Spleen (tissue), 11 donors: ENCODE measurements around the gene TBX1. TPM values are rescaled to one million over a fixed set of nuclear protein-coding genes. Genes with fewer than 3 reads are reported as not detected.

Experiments
- DNase-seq: peaks from one replicate; pipeline ENCODE4 v3.0.0-alpha.2; 2020
- H3K27ac ChIP-seq, 8 donors: fragments of 200-600 bp; sonication (generic) in 7 of 8; 1 replicate in 4 of 8; 2 replicates in 4 of 8; pipeline versions ENCODE4 v1.5.0 to v1.8.0; 2016 to 2021; ENCODE audit warnings: inconsistent platforms in 4 of 8, mild to moderate bottlenecking in 4 of 8, moderate library complexity in 1 of 8
- H3K27me3 ChIP-seq, 7 donors: fragments of 200-600 bp; sonication (generic) in 6 of 7; replicated peaks in 1 of 7; 1 replicate in 4 of 7; 2 replicates in 3 of 7; pipeline versions ENCODE4 v1.5.0 to v1.8.0; 2016 to 2021; ENCODE audit warnings: inconsistent platforms in 3 of 7, mild to moderate bottlenecking in 1 of 7
- H3K36me3 ChIP-seq, 6 donors: fragments of 200-600 bp; sonication (generic) in 5 of 6; 1 replicate in 4 of 6; 2 replicates in 2 of 6; pipeline versions ENCODE4 v1.5.0 to v1.8.0; 2016 to 2021; ENCODE audit warnings: inconsistent platforms in 2 of 6
- H3K4me1 ChIP-seq, 6 donors: fragments of 200-600 bp; sonication (generic) in 5 of 6; 1 replicate in 3 of 6; 2 replicates in 3 of 6; pipeline versions ENCODE4 v1.5.0 to v1.8.0; 2016 to 2021; ENCODE audit warnings: inconsistent platforms in 3 of 6
- H3K4me3 ChIP-seq, 8 donors: fragments of 200-600 bp; sonication (generic) in 7 of 8; 1 replicate in 4 of 8; 2 replicates in 4 of 8; pipeline versions ENCODE4 v1.5.0 to v1.8.0; 2016 to 2021; ENCODE audit warnings: inconsistent platforms in 4 of 8, mild to moderate bottlenecking in 4 of 8, moderate library complexity in 2 of 8
- H3K9me3 ChIP-seq, 8 donors: fragments of 200-600 bp; sonication (generic) in 7 of 8; 1 replicate in 4 of 8; 2 replicates in 4 of 8; pipeline versions ENCODE4 v1.5.0 to v1.8.0; 2016 to 2021; ENCODE audit warnings: inconsistent platforms in 4 of 8
- CTCF ChIP-seq, 11 experiments: fragments of 200-600 bp in 7 of 11; fragments of 450-650 bp in 4 of 11; sonication (generic) in 4 of 11; IDR thresholded peaks in 8 of 11; conservative IDR thresholded peaks in 3 of 11; 1 replicate in 7 of 11; 2 replicates in 4 of 11; pipeline versions ENCODE4 v1.4.0 to v1.8.0; 2016 to 2021; ENCODE audit warnings: antibody characterized with exemption in 11 of 11, inconsistent platforms in 4 of 11, mild to moderate bottlenecking in 1 of 11
- POLR2A ChIP-seq, 3 donors: fragments of 450-650 bp; IDR thresholded peaks; one replicate each; pipeline ENCODE4 v1.5.1; 2017; ENCODE audit warnings: antibody characterized with exemption in 3 of 3, mild to moderate bottlenecking in 1 of 3
- POLR2AphosphoS5 ChIP-seq, 3 donors: sonication (generic); formaldehyde crosslinking; IDR thresholded peaks; one replicate each; pipeline ENCODE4 v1.5.1; 2017; ENCODE audit warnings: antibody characterized with exemption in 3 of 3
- WGBS, 5 donors: extraction: QIAGEN DNeasy Blood & Tissue Kit in 3 of 5; methylation state at CpG; one replicate each; pipeline versions ENCODE4 v1.1.5 to v1.1.7; 2013 to 2018; 5-methylcytosine and 5-hydroxymethylcytosine counted together
- intact Hi-C: fragments of 100-400 bp; cut with DNase I; formaldehyde crosslinking; loops from one replicate; pipeline ENCODE4 v1.15.0; 2023; ENCODE audit warnings: low total_unique reads
- polyA plus RNA-seq, 3 donors: library from polyadenylated mRNA; stranded (reverse); fragments of 200-250 nt; gene quantifications; one replicate each; pipeline ENCODE4 v1.2.1, GENCODE V29; 2013
- total RNA-seq, 7 donors: library from RNA; depleted of rRNA in 3 of 7; stranded (reverse); fragments of >200 nt in 3 of 7; fragmentation: NEBNext Ultra II Directional in 4 of 7; extraction: Animal tissue kit (Norgen Biotek cat#: 25700) in 4 of 7; gene quantifications; one replicate each; pipeline versions ENCODE4 v1.1.0 to v1.2.1, GENCODE V29; 2016 to 2021
- donor health status: healthy with polysubstance abuse.
- donor health status: DM: no; HTN: no; CAD: no; lungs with moderate emphysema.
- donor health status: DM: no; HTN: no; CAD: no.
- donor health status: Bipolar disorder and iron deficiency.
- donor health status: healthy.
- donor health status: DM: no; HTN: no; CAD: no.
- donor health status: DM: yes; HTN: yes; CAD: no.

Gene TBX1
- total and polyA plus RNA-seq, 10 donors: 0.17 to 10.5 (median 0.70) TPM

- 80 to 90% (median 84%) methylated on average over 11 of the region's 11 CpGs for WGBS, 5 donors
- no peak overlapping the region for H3K27ac ChIP-seq
- no peaks in the 10 kb centered on the region for H3K27me3 ChIP-seq
- peak; percentile 61 for DNase-seq
- no peaks in the 10 kb centered on the region for H3K9me3 ChIP-seq
- no peak overlapping the region for H3K4me3 ChIP-seq
- TF ChIP-seq POLR2A (IDR thresholded peaks at IDR 0.05) (no peak), CTCF (IDR thresholded peaks at IDR 0.05 in 8 of 11, conservative IDR thresholded peaks at IDR 0.05 in 3 of 11) (no peak), POLR2AphosphoS5 (IDR thresholded peaks at IDR 0.05) (no peak)
- peaks cover 0 to 63% (median 9%) of the 10 kb centered on the region in 6 donors for H3K36me3 ChIP-seq
- intact Hi-C loops: no loop called here
- H3K4me1 ChIP-seq: peaks cover 0 to 24% (median 7%) of the 10 kb centered on the region in 6 donors
These were observed 48.4 kb downstream of the TBX1 start for GRCh38 chr22:19808873-19809478.

- Histone ChIP-seq H3K27ac (no peak overlapping the region), H3K9me3 (no peaks in the 10 kb centered on the region), H3K4me3 (no peak overlapping the region), H3K4me1 (peaks cover 0 to 24% (median 7%) of the 10 kb centered on the region in 6 donors), H3K36me3 (peaks cover 0 to 61% (median 9%) of the 10 kb centered on the region in 6 donors), H3K27me3 (no peaks in the 10 kb centered on the region)
- WGBS, 5 donors: 93 to 100% (median 95%) methylated on average over 3 of the region's 3 CpGs
- intact Hi-C loops: no loop called here
- no peak for TF ChIP-seq CTCF (IDR thresholded peaks at IDR 0.05 in 8 of 11, conservative IDR thresholded peaks at IDR 0.05 in 3 of 11)
- no peak for TF ChIP-seq POLR2AphosphoS5 (IDR thresholded peaks at IDR 0.05)
- TF ChIP-seq POLR2A (IDR thresholded peaks at IDR 0.05): no peak
- peak; percentile 32 for DNase-seq
These were observed 49.2 kb downstream of the TBX1 start for GRCh38 chr22:19809741-19810140.

GRCh38 chr22:19810381-19811201, 50.0 kb downstream of the TBX1 start:
- H3K27ac ChIP-seq: no peak overlapping the region
- TF ChIP-seq POLR2AphosphoS5 (IDR thresholded peaks at IDR 0.05) (no peak), CTCF (IDR thresholded peaks at IDR 0.05 in 8 of 11, conservative IDR thresholded peaks at IDR 0.05 in 3 of 11) (no peak), POLR2A (IDR thresholded peaks at IDR 0.05) (no peak)
- peaks cover 0 to 19% (median 7%) of the 10 kb centered on the region in 6 donors for H3K4me1 ChIP-seq
- peaks cover 0 to 52% (median 9%) of the 10 kb centered on the region in 6 donors for H3K36me3 ChIP-seq
- H3K9me3 ChIP-seq: no peaks in the 10 kb centered on the region
- no peaks in the 10 kb centered on the region for H3K27me3 ChIP-seq
- no peak overlapping the region for H3K4me3 ChIP-seq
- intact Hi-C loops: no loop called here
- 75 to 85% (median 84%) methylated on average over 18 to 23 of the region's 23 CpGs for WGBS, 5 donors
- peak; percentile 62 for DNase-seq

- H3K27ac ChIP-seq: no peak overlapping the region
- H3K27me3 ChIP-seq: no peaks in the 10 kb centered on the region
- DNase-seq: peak; percentile 59
- TF ChIP-seq POLR2A (IDR thresholded peaks at IDR 0.05): no peak
- no peak for TF ChIP-seq CTCF (IDR thresholded peaks at IDR 0.05 in 8 of 11, conservative IDR thresholded peaks at IDR 0.05 in 3 of 11)
- no peak for TF ChIP-seq POLR2AphosphoS5 (IDR thresholded peaks at IDR 0.05)
- intact Hi-C loops: no loop called here
- H3K4me3 ChIP-seq: no peak overlapping the region
- H3K4me1 ChIP-seq: peaks cover 0 to 13% (median 4%) of the 10 kb centered on the region in 6 donors
- H3K36me3 ChIP-seq: peaks cover 0 to 46% (median 7%) of the 10 kb centered on the region in 6 donors
- no peaks in the 10 kb centered on the region for H3K9me3 ChIP-seq
- WGBS, 5 donors: 84 to 91% (median 90%) methylated on average over 11 to 12 of the region's 12 CpGs
These were observed 50.6 kb downstream of the TBX1 start for GRCh38 chr22:19811211-19811621.
